GM18498 (cell line): ENCODE results near the gene S100A12.
"Not testable (repeated sequence)": the region's sequence is repeated elsewhere in the genome, so short reads cannot be mapped to it uniquely, and the experiment has no call there.

Experiments used
- ATAC-seq: cut with Tn5 transposase; IDR thresholded peaks from one replicate; pipeline ENCODE4 v1.9.1; 2021; ENCODE audit warnings: mild to moderate bottlenecking, moderate library complexity; ENCODE audit not compliant: unreplicated experiment

Gene S100A12

GRCh38 chr1:153354515-153355193, 20.8 kb downstream of the S100A12 start:
- no peak for ATAC-seq

GRCh38 chr1:153353226-153353947, 22.0 kb downstream of the S100A12 start:
- ATAC-seq: no peak

GRCh38 chr1:153352523-153352922, 22.9 kb downstream of the S100A12 start:
- ATAC-seq: no peak

- no peak for ATAC-seq
These were observed 25.0 kb downstream of the S100A12 start for GRCh38 chr1:153350321-153350957.

GRCh38 chr1:153349363-153350320, 25.8 kb downstream of the S100A12 start:
- ATAC-seq: no peak

GRCh38 chr1:153348511-153349362, 26.7 kb downstream of the S100A12 start, which contains the start of gene PGLYRP4:
PGLYRP4 (minus strand) TSS chr1:153348841; CDS start chr1:153347932, 909 bp downstream.
- ATAC-seq: no peak

- ATAC-seq: no peak
These were observed 27.6 kb downstream of the S100A12 start for GRCh38 chr1:153347856-153348255.

- ATAC-seq: not testable (repeated sequence)
These were observed 28.4 kb downstream of the S100A12 start for GRCh38 chr1:153347049-153347448.

GRCh38 chr1:153346077-153346723, 29.2 kb downstream of the S100A12 start:
- ATAC-seq: no peak

- no peak for ATAC-seq
These were observed 30.0 kb downstream of the S100A12 start for GRCh38 chr1:153345187-153346076.

GRCh38 chr1:153344718-153345025, 30.7 kb downstream of the S100A12 start:
- ATAC-seq: no peak

GRCh38 chr1:153343811-153344717, 31.4 kb downstream of the S100A12 start:
- ATAC-seq: no peak

GRCh38 chr1:153343040-153343681, 32.3 kb downstream of the S100A12 start:
- ATAC-seq: no peak

- no peak for ATAC-seq
These were observed 33.2 kb downstream of the S100A12 start for GRCh38 chr1:153342178-153342577.

- ATAC-seq: no peak
These were observed 33.9 kb downstream of the S100A12 start for GRCh38 chr1:153341431-153341934.

GRCh38 chr1:153340356-153340755, 35.1 kb downstream of the S100A12 start:
- ATAC-seq: no peak

GRCh38 chr1:153339802-153340201, 35.6 kb downstream of the S100A12 start:
- ATAC-seq: no peak
